Prostate gland (tissue), 2 donors: ENCODE results near the gene NLRX1.

Experiments
- POLR2A ChIP-seq: fragments of 450-650 bp; IDR thresholded peaks from one replicate; pipeline ENCODE4 v1.6.1; 2016; ENCODE audit warnings: antibody characterized with exemption, mild to moderate bottlenecking
- POLR2AphosphoS5 ChIP-seq: sonication (generic); formaldehyde crosslinking; IDR thresholded peaks from one replicate; pipeline ENCODE4 v1.6.1; 2017; ENCODE audit warnings: antibody characterized with exemption
- TF ChIP-seq, protein P1 (sequence below), 4 experiments: fragments of 200-600 bp in 2 of 4; fragments of 450-650 bp in 2 of 4; sonication (generic) in 2 of 4; IDR thresholded peaks; 1 replicate in 3 of 4; 2 replicates in 1 of 4; pipeline ENCODE4 v1.5.1; 2016 to 2019; ENCODE audit warnings: antibody characterized with exemption in 4 of 4, mild to moderate bottlenecking in 2 of 4, moderate library complexity in 2 of 4

GRCh38 chr11:119194811-119195440, 26.4 kb downstream of the NLRX1 start:
- TF ChIP-seq, protein P1, sequence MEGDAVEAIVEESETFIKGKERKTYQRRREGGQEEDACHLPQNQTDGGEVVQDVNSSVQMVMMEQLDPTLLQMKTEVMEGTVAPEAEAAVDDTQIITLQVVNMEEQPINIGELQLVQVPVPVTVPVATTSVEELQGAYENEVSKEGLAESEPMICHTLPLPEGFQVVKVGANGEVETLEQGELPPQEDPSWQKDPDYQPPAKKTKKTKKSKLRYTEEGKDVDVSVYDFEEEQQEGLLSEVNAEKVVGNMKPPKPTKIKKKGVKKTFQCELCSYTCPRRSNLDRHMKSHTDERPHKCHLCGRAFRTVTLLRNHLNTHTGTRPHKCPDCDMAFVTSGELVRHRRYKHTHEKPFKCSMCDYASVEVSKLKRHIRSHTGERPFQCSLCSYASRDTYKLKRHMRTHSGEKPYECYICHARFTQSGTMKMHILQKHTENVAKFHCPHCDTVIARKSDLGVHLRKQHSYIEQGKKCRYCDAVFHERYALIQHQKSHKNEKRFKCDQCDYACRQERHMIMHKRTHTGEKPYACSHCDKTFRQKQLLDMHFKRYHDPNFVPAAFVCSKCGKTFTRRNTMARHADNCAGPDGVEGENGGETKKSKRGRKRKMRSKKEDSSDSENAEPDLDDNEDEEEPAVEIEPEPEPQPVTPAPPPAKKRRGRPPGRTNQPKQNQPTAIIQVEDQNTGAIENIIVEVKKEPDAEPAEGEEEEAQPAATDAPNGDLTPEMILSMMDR (IDR thresholded peaks at IDR 0.05) = no peak
- TF ChIP-seq POLR2AphosphoS5 = no peak
- no peak for TF ChIP-seq POLR2A
